Skeletal muscle tissue (tissue), 4 donors: ENCODE results near the gene LMAN2. TPM values are rescaled to one million over a fixed set of nuclear protein-coding genes. Genes with fewer than 3 reads are reported as not detected.

Source experiments
- H3K27ac ChIP-seq: one replicate; pipeline ENCODE4 v1.7.0; 2013; ENCODE audit warnings: mild to moderate bottlenecking, low read depth, low read length, inconsistent platforms
- H3K27me3 ChIP-seq, 3 donors: one replicate each; pipeline ENCODE4 v1.7.0; 2013; ENCODE audit warnings: low read length in 3 of 3; ENCODE audit not compliant: control insufficient read depth in 3 of 3, insufficient read depth in 3 of 3
- H3K36me3 ChIP-seq, 3 donors: one replicate each; pipeline ENCODE4 v1.7.0; 2013; ENCODE audit warnings: low read length in 3 of 3; ENCODE audit not compliant: control insufficient read depth in 3 of 3, insufficient read depth in 3 of 3
- H3K4me1 ChIP-seq, 3 donors: one replicate each; pipeline ENCODE4 v1.7.0; 2013; ENCODE audit warnings: low read length in 3 of 3, mild to moderate bottlenecking in 3 of 3; ENCODE audit not compliant: control insufficient read depth in 3 of 3, insufficient read depth in 3 of 3
- H3K4me3 ChIP-seq, 3 donors: one replicate each; pipeline ENCODE4 v1.7.0; 2013; ENCODE audit warnings: low read length in 3 of 3
- H3K9ac ChIP-seq, 3 donors: one replicate each; pipeline ENCODE4 v1.7.0; 2013; ENCODE audit warnings: low read length in 3 of 3, mild to moderate bottlenecking in 3 of 3, moderate library complexity in 2 of 3, low read depth in 1 of 3
- H3K9me3 ChIP-seq, 3 donors: one replicate each; pipeline ENCODE4 v1.7.0; 2013; ENCODE audit warnings: low read length in 3 of 3; ENCODE audit not compliant: control insufficient read depth in 3 of 3
- total RNA-seq: library from RNA; depleted of rRNA; stranded (reverse); fragments of >200 nt; gene quantifications from one replicate; pipeline ENCODE4 v1.2.3, GENCODE V29; 2014
- donor health status: Osteomylitis.

LMAN2 gene
- total RNA-seq, 1 donor from 2014 or later: 124 TPM

GRCh38 chr5:177336603-177337494, 14.6 kb downstream of the LMAN2 start:
- Histone ChIP-seq H3K9ac (no peak overlapping the region), H3K4me3 (no peak overlapping the region), H3K27ac (no peak overlapping the region), H3K4me1 (peaks cover 0 to 14% (median 11%) of the 10 kb centered on the region in 3 donors), H3K36me3 (peaks cover 62 to 70% (median 67%) of the 10 kb centered on the region in 3 donors), H3K27me3 (no peaks in the 10 kb centered on the region), H3K9me3 (no peaks in the 10 kb centered on the region)

GRCh38 chr5:177336112-177336511, 15.4 kb downstream of the LMAN2 start:
- H3K4me1 ChIP-seq: peaks cover 0 to 14% (median 11%) of the 10 kb centered on the region in 3 donors
- no peak overlapping the region for H3K4me3 ChIP-seq
- H3K27me3 ChIP-seq: no peaks in the 10 kb centered on the region
- H3K9ac ChIP-seq: peak overlapping the region in 1 of 3 donors; percentile 25
- peaks cover 66 to 74% (median 68%) of the 10 kb centered on the region in 3 donors for H3K36me3 ChIP-seq
- H3K27ac ChIP-seq: no peak overlapping the region
- no peaks in the 10 kb centered on the region for H3K9me3 ChIP-seq

- H3K36me3 ChIP-seq: peaks cover 66 to 79% (median 72%) of the 10 kb centered on the region in 3 donors
- no peak overlapping the region for H3K27ac ChIP-seq
These were observed 15.8 kb downstream of the LMAN2 start for GRCh38 chr5:177335701-177336065.

GRCh38 chr5:177334781-177335700, 16.4 kb downstream of the LMAN2 start:
- Histone ChIP-seq H3K27me3 (no peaks in the 10 kb centered on the region), H3K9me3 (no peaks in the 10 kb centered on the region), H3K4me3 (no peak overlapping the region), H3K27ac (no peak overlapping the region), H3K9ac (peak overlapping the region in 2 of 3 donors; percentile 10 to 25), H3K36me3 (peaks cover 69 to 85% (median 71%) of the 10 kb centered on the region in 3 donors), H3K4me1 (peaks cover 0 to 14% (median 11%) of the 10 kb centered on the region in 3 donors)

More at GRCh38 chr5:177335701-177336065, 15.8 kb downstream of the LMAN2 start:
- Histone ChIP-seq H3K4me1 (peaks cover 0 to 14% (median 11%) of the 10 kb centered on the region in 3 donors), H3K9ac (peak overlapping the region in 2 of 3 donors; percentile 10 to 25), H3K4me3 (no peak overlapping the region), H3K27me3 (no peaks in the 10 kb centered on the region), H3K9me3 (no peaks in the 10 kb centered on the region)

GRCh38 chr5:177334155-177334551, 17.3 kb downstream of the LMAN2 start:
- H3K27me3 ChIP-seq: no peaks in the 10 kb centered on the region
- no peaks in the 10 kb centered on the region for H3K9me3 ChIP-seq
- no peak overlapping the region for H3K27ac ChIP-seq
- peaks cover 69 to 83% (median 71%) of the 10 kb centered on the region in 3 donors for H3K36me3 ChIP-seq
- H3K4me1 ChIP-seq: peaks cover 0 to 14% (median 11%) of the 10 kb centered on the region in 3 donors
- H3K9ac ChIP-seq: peak overlapping the region in 1 of 3 donors; percentile 16
- H3K4me3 ChIP-seq: no peak overlapping the region

GRCh38 chr5:177333420-177334154, 17.9 kb downstream of the LMAN2 start:
- Histone ChIP-seq H3K4me1 (peaks cover 0 to 14% (median 11%) of the 10 kb centered on the region in 3 donors), H3K36me3 (peaks cover 63 to 77% (median 67%) of the 10 kb centered on the region in 3 donors), H3K4me3 (no peak overlapping the region), H3K9me3 (no peaks in the 10 kb centered on the region), H3K27me3 (no peaks in the 10 kb centered on the region), H3K27ac (no peak overlapping the region), H3K9ac (peak overlapping the region in 1 of 3 donors; percentile 16)

- H3K4me3 ChIP-seq: no peak overlapping the region
- H3K36me3 ChIP-seq: peaks cover 57 to 74% (median 62%) of the 10 kb centered on the region in 3 donors
- H3K27ac ChIP-seq: no peak overlapping the region
- no peaks in the 10 kb centered on the region for H3K27me3 ChIP-seq
- no peaks in the 10 kb centered on the region for H3K9me3 ChIP-seq
- peaks cover 0 to 14% (median 12%) of the 10 kb centered on the region in 3 donors for H3K4me1 ChIP-seq
- no peak overlapping the region for H3K9ac ChIP-seq
These were observed 18.6 kb downstream of the LMAN2 start for GRCh38 chr5:177332896-177333260.

- no peaks in the 10 kb centered on the region for H3K9me3 ChIP-seq
- H3K36me3 ChIP-seq: peaks cover 51 to 70% (median 55%) of the 10 kb centered on the region in 3 donors
- no peak overlapping the region for H3K4me3 ChIP-seq
- H3K4me1 ChIP-seq: peaks cover 0 to 15% (median 14%) of the 10 kb centered on the region in 3 donors
- H3K9ac ChIP-seq: no peak overlapping the region
- H3K27me3 ChIP-seq: no peaks in the 10 kb centered on the region
- H3K27ac ChIP-seq: no peak overlapping the region
These were observed 19.2 kb downstream of the LMAN2 start for GRCh38 chr5:177332031-177332895.
